ENCODE results near the gene SLPI.

Gene SLPI

GRCh38 chr20:45275338-45275737 is 21.0 kb upstream of the SLPI start:
- no peak for DNase-seq (ENCODE audit: low read depth in 2 of 3, low spot score in 1 of 3)

GRCh38 chr20:45269754-45270270 is 15.4 kb upstream of the SLPI start:
- no peak for DNase-seq (ENCODE audit: low read depth in 2 of 3, low spot score in 1 of 3)

- DNase-seq (ENCODE audit: low read depth in 2 of 3, low spot score in 1 of 3), result no peak
These were observed 14.7 kb upstream of the SLPI start for GRCh38 chr20:45269056-45269455.

GRCh38 chr20:45268531-45268930 is 14.2 kb upstream of the SLPI start:
- DNase-seq (ENCODE audit: low read depth in 2 of 3, low spot score in 1 of 3), result no peak

GRCh38 chr20:45266977-45267376 is 12.6 kb upstream of the SLPI start:
- DNase-seq (ENCODE audit: low read depth in 2 of 3, low spot score in 1 of 3), result no peak

GRCh38 chr20:45263556-45264266 is 9.3 kb upstream of the SLPI start:
- no peak for DNase-seq (ENCODE audit: low read depth in 2 of 3, low spot score in 1 of 3)

- no peak for DNase-seq (ENCODE audit: low read depth in 2 of 3, low spot score in 1 of 3)
These were observed 4.3 kb upstream of the SLPI start for GRCh38 chr20:45258664-45259063.

DNA sequence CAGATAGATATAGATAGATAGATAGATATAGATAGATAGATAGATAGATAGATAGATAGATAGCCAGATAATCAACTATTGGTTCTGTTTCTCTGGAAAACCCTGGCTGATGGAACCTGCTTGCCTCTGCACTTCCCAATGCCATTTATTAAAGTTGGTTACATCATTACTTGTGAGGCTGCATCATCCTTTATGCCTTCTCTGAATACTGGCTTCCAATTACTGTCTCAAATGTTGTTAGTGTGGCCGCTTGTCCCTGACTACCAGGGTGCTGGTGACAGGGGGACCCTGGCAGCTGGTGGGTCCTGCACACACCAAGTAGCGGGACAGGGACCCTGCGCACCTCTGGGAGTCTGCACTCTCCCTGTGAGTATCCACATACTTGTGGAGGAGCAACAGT is 3.9 kb upstream of the SLPI start:
- DNase-seq (ENCODE audit: low read depth in 2 of 3, low spot score in 1 of 3), result no peak

DNA sequence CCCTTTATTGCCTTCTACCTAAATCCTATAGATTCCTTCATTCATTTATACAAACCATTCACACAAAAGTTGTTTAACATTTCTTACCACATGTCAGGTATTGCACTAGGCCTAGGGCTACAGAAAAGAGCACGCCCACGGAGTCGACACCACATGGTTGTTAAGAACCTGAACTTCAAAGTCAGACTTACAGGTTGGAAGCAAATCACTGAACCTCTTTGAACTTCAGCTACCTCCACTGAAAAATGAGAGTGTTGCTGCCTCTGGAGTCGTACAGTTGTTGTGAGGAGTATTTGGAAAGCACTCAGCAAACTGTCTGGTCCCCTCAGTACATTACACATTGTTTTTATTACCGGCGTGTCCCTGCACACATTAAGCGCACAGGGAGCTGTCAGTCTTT is 3.3 kb upstream of the SLPI start:
- DNase-seq (ENCODE audit: low read depth in 2 of 3, low spot score in 1 of 3), result no peak

DNA sequence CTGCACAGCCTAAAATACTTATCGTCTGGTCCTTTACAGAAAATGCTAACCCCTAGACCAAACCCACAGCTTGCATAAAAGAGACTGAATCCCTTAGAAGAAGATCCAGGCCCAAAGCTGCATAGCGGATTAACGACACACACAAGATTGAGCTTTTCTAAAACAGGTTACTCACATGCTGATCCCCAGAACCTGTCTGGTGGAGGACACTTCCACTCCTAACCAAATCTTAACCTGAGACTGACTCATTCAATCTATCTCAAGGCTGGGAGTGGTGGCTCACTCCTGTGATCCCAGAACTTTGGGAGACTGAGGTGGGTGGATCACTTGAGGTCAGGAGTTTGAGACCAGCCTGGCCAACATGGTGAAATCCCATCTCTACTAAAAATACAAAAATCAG is 2.8 kb upstream of the SLPI start:
- DNase-seq (ENCODE audit: low read depth in 2 of 3, low spot score in 1 of 3), result no peak

DNA sequence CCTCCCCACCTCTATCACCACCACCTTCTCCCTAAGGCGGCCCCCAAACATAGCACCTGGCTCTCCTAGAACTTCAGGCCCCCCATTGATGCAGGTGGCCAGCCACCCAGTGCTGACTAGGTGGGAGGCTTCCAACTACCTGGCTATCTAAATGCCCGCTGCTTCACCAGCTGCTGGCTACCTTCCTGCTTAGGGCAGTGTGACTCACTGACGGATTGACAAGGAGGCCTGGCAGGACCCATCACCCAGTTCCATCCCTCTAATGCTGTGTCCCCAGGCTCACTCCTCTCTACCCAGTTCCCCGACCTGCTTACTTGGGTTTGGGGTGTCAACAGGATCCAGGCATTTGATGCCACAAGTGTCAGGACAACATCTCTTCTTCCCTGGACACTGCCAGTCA is 1.1 kb downstream of the SLPI start:
- DNase-seq (ENCODE audit: low read depth in 2 of 3, low spot score in 1 of 3), result no peak

DNA sequence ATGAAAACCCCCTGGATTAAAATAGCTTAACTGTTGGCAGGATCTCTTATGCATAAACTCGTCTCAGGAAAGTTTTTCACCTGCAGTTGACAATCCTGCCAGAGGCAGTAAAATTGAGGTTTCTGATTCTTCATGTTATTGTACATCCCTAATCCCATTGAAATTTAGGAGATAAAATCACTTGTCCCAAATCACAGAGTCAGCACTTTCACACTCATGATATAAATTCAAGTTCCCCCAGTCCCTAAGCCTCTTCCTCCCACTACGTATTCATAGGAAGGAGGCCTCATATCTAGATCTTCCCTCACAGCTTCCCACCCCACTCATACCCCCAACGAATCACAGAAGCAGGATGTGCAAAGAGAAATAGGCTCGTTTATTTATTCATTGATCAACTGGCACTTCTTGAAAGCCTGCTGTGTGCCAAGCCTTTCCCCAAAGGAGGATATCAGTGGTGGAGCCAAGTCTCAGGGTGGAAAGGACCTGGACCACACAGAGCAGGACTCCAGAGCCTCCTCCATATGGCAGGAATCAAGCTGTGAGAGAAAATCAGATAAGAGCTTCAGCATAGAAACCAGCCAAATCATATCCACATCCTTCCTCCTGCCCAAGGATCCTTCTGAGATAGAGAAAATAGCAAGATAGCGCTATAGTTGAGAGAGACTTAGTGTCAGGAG is 2.3 kb downstream of the SLPI start:
- DNase-seq (ENCODE audit: low read depth in 2 of 3, low spot score in 1 of 3), result no peak

DNA sequence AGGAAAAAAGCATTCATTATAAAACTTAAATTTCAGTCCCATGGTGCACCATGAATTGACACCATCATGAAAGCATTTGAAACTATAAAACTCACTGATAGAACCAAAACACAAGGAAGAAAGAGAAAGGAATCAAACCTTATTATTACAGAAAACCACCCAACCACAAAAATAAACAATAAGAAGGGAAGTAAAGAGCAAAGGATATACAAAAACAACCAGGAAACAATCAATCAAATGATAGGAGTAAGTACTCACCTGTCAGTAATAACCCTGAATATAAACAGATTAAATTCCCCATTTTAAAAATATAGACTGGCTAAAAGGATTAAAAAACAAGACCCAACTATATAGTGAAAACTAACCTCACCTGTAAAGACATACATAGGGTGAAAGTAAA is 5.8 kb downstream of the SLPI start:
- DNase-seq (ENCODE audit: low read depth in 2 of 3, low spot score in 1 of 3), result no peak

DNA sequence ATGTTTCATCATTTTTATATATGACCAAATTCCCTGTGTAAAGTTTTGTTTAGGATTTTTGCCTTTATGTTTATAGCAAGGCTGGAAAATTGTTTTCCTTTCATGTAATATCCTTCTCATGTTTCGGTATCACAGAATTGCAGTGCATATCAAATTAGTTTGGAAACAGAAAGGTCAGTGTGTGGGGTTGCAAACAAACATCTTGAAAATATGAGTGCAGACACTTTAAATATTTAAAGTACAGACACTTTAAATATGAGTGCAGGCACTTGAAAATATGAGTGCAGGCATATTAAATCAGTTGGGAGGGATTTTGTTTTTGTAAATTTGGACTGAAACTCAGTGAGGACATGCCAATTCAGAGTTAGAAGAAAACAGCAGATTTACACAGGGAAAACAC is 6.5 kb downstream of the SLPI start:
- DNase-seq (ENCODE audit: low read depth in 2 of 3, low spot score in 1 of 3), result no peak

DNA sequence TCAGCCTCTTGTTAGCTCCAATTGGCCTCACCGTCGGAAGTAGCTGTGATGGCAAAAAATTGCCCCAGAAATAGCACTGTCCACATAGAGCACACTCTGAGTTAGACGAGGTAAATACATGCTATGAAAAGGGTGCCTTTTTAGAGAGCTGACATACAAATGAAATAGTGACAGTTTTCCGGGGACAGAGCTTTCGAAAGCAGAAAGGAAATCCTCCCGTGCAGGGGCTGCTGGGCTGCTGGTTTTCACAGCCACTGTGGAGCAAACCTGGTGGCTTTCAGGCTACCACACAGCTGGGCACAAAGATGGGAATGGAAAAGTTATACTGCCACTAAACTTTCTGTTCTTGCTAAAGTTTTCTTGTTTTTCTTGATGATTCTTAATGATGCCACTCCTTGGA is 8.3 kb downstream of the SLPI start:
- no peak for DNase-seq (ENCODE audit: low read depth in 2 of 3, low spot score in 1 of 3)

DNA sequence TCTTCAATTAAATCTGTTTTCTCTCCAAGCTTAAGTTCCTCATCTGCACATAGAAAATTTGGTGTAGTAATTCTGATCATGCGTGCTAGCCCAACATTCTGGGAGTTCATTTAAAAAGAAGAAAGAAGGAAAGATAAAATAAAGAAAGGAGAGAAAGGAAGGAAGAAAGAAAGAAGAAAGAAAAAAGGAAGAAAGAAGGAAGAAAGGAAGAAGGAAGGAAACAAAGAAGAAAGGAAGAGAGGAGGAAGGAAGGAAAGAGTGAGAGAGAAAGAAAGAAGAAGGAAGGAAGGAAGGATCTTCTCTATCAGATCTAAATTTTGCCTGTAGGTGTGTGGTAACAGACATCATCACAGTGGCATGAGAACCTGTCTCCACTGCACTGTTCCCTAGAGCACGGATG is 16.2 kb downstream of the SLPI start:
- no peak for DNase-seq (ENCODE audit: low read depth in 2 of 3, low spot score in 1 of 3)

- no peak for DNase-seq (ENCODE audit: low read depth in 2 of 3, low spot score in 1 of 3)
These were observed 18.4 kb downstream of the SLPI start for GRCh38 chr20:45235995-45236394.

DNA sequence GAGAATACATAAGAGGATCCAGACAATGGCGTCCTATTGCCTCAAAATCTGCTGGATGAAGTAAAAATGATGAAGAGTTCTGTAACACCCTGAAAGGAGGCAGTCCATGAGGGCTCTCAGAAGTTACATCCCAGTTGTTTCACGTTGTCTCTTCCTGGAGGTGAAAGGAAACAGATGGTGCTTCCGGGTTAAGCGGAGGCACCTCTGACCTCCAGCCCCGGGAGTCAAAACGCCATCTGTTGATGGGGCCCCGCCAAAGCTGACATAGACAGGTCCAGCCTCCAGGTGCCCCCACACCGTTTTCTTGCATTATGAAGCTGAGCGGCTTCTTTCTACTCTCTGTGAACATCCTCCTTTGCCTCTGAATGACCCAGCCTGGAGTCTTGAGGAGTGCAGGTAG is 23.7 kb downstream of the SLPI start:
- DNase-seq (ENCODE audit: low read depth in 2 of 3, low spot score in 1 of 3), result no peak

DNA sequence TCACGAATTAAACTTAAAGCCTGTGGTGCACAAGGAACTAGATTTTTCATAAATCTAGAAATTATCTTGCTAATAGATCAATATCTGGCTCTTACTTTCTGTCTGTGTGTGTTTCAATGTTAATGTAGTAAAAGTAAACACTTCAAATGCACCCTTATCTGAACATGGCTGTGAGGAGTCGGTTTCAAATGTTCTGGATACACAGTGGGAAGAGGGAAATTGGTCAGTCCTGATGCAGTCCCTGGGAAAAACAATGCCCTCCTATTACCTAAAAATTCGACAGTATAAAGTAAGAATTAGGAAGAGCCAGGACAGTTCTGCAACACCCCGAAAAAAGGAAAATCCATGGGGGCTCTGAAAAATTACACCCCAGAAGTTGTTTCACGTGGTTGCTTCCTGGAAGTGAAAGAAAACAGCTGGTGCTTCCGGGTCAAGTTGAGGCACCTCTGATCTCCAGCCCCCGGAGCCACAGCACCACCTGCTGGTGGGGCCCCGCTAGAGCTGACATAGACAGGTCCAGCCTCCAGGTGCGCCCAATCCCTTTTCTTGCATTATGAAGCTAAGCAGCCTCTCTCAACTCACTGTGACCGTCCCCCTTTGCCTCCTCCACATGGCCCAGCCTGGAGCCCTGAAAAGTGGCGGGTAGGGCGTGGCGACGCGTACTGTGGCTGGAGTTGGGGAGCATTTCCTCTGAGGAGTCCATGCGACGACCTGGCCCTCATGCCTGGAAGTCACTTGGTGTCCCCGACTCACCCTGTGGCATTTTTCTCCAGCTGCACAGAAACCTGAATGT is 24.9 kb downstream of the SLPI start:
- DNase-seq (ENCODE audit: low read depth in 2 of 3, low spot score in 1 of 3), result peak; percentile 52 to 59 (median 54)

- DNase-seq (ENCODE audit: low read depth in 2 of 3, low spot score in 1 of 3), result no peak
These were observed 28.1 kb downstream of the SLPI start for GRCh38 chr20:45226287-45226686.

GRCh38 chr20:45223136-45223535 is 31.2 kb downstream of the SLPI start:
- no peak for DNase-seq (ENCODE audit: low read depth in 2 of 3, low spot score in 1 of 3)

- DNase-seq (ENCODE audit: low read depth in 2 of 3, low spot score in 1 of 3), result no peak
These were observed 33.3 kb downstream of the SLPI start, which contains the start of gene SEMG2 for GRCh38 chr20:45221076-45221475. Gene SEMG2, plus strand, starts transcription at chr20:45221373. Its CDS starts 17 bp downstream, at chr20:45221390.

All from stimulated activated CD4-positive, alpha-beta T cell treated with anti-CD3 and anti-CD28 coated beads, Interleukin-12 subunit alpha, Interleukin-12 subunit beta, amount 100 ng/mL, for 48 hours (primary cell).